IPS-NIHi11 (cell line): ENCODE data around the gene TMEM215.
"Not testable (repeated sequence)": the region's sequence is repeated elsewhere in the genome, so short reads cannot be mapped to it uniquely, and the experiment has no call there.

Experiments used
- DNase-seq: peaks from one replicate; pipeline ENCODE4 v3.0.0; 2012; ENCODE audit warnings: mixed read lengths, low spot score

Gene TMEM215, protein sequence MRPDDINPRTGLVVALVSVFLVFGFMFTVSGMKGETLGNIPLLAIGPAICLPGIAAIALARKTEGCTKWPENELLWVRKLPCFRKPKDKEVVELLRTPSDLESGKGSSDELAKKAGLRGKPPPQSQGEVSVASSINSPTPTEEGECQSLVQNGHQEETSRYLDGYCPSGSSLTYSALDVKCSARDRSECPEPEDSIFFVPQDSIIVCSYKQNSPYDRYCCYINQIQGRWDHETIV

DNA sequence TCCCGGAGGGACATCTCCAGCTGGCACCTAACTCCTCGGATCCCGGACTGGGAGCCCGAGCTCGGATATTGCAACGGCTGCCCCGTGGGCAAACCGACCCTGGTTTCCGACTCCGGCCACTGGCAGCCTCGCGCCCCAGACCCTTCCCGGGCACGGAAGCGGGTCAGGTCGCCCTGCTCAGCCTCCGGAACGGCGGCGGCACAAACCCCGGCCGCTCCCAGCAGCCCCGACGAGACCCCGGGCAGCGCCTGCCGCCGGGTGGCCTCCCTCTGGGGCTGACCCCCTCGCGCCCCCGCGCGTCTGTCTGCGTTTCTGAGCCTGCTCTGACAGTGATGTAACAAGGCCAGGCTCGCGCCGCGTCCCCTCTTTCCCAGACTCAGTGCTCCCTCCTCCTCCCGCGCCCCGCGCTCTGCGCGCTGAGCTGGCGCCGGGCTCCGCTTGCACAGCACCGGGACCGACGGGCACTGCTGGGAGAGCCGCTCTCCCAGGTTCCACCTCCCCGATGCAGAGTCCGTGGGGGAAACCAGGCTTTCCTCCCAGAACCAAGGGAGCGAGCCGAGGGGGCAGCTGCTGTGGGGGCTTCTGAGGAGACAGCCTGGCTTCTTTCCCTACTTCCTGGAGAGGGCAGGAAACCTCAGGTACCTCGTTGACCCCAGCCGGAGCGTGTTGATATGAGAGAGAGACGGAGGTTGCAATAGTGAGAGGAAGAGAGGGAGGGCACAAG lies at the start of gene TMEM215:
TMEM215 (plus strand) TSS at position 373 of the 724 bp plus-strand sequence. CDS start 644 bp downstream, outside the sequence.
- DNase-seq = peak; percentile 81

GRCh38 chr9:32735476-32735875 lies 47.9 kb upstream of the TMEM215 start:
- DNase-seq = no peak

DNA sequence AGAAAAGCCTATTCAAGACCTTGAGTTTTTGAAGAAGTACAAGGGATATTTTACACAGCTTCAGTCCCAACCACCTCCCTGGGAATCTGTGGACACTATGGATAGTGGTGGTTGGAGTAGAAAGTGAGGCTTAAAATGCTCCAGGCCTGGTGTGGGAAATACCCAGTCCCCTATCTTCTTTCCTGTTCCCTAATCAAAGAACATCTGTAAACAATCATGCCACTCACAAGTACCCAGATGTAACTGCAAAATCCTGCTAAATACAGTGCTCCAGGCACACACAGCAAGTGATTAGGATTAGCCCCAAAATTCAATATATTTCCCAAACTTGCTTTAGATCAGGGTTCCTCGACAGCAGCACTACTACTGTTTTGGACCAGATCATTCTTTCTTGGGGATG lies 46.0 kb upstream of the TMEM215 start:
- DNase-seq = no peak

GRCh38 chr9:32738501-32739172 lies 44.7 kb upstream of the TMEM215 start:
- no peak for DNase-seq

- no peak for DNase-seq
Observed at GRCh38 chr9:32741706-32742105, 41.6 kb upstream of the TMEM215 start.

GRCh38 chr9:32742296-32742695 lies 41.0 kb upstream of the TMEM215 start:
- DNase-seq = no peak

GRCh38 chr9:32748013-32748412 lies 35.3 kb upstream of the TMEM215 start:
- no peak for DNase-seq

DNA sequence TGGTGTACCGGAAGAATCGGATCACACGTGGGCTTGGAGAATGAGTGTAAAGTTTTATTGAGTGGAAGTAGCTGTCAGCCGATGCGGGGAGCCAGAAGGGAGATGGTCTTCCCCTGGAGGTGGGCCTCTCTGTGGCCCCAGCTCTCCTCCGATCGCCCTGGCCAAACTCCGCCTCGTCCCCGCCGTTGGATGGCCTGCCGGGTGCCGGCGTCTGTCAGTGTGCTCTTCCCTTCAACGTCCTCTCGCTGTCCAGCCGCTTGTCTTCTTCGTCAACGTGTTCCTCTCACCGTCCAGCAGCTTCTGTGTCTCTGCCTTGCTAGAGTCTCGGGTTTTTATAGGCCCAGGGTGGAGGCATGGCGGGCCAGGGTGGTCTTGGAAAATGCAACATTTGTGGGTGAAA lies 27.6 kb upstream of the TMEM215 start:
- DNase-seq = no peak

DNA sequence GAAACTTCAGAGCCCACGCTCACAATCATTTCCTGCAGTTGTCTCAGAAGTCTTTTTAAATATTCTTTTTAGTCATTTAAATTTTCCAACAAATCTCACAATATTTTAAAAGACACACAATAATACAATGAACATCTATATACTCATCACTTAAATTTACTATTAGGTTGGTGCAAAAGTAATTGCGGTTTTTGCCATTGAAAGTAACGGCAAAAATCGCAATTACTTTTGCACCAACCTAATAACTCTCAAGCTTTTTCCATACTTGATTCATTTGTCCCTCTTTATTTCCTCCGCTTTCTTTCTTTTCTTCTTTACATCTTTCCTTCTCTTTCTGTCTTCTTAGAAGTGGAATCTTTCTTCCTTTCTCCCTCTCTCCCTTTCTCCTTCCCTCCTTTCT lies 19.2 kb upstream of the TMEM215 start:
- no peak for DNase-seq

DNA sequence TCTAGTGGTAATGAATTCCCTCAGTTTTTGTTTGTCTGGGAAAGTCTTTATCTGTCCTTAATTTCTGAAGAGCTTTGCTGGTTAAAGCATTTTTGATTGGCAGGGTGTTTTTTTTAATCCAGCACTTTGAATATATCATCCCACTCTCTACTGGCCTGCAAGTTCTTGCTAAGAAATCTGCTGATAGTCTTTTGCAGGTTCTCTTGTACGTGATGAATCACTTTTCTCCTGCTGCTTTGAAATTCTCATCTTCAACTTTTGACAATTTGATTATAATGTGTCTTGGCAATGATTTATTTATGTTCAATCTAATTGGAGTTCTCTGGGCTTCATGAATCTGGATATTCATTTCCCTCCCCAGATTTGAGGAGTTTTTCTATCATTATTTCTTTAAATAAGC lies 8.1 kb upstream of the TMEM215 start:
- no peak for DNase-seq

DNA sequence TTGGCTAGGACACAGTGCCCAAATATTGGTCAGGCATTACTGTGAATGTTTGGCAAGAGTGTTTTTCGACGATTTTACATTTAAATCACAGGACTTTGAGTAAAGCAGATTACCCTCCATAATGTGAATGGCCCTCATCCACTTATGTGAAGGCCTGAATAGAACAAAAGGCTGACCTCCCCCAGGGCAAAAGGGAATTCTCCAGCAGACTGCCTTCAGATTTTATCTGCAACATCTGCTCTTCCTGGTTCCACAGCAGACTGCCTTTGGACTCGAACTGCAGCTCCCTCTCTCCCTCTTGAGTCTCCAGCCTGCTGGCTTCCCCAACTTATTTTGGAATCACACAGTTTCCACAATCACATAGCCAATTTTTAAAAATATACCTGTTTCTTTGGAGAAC lies 7.1 kb upstream of the TMEM215 start:
- DNase-seq = no peak

GRCh38 chr9:32782476-32783167 lies 718 bp upstream of the TMEM215 start:
- DNase-seq = peak; percentile 64

DNA sequence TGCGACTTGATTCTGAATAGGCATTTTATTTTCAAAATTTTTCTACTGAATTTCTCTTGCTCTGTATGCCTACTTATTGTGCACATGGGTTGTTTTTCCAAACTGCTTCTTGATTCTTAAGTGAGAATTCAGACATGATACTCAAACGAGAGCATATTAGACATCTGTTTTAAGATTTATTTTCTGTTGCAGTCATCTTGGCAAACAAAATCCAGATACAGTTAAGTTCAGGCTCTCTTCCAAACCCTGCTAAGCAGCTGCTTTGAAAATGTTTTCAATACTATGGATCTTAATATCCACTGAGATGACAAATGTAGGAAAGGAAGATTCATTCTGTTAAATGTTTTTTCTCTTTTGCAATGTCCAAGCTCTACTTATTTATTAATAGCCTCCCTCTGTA lies 4.5 kb downstream of the TMEM215 start:
- DNase-seq = no peak

- DNase-seq = not testable (repeated sequence)
Observed at GRCh38 chr9:32796015-32796414, 12.7 kb downstream of the TMEM215 start.

DNA sequence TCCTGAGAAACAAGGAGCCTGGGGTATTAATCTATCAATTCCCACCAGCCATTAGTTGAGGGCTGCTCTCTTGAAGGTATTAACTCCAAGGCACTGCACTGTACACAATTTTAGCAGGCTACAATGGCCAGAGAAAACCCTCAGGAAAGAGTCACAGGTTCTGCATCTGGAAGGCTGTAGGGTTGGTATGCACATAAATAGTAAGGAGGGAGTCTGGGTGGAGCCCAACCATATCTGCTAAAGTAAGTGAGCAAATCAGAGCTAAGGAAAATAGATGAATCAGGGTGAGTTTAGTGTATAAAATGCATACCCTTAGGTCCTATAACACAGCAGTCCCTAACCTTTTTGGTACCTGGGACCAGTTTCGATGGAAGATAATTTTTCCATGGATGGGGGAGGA lies 18.2 kb downstream of the TMEM215 start:
- no peak for DNase-seq

- DNase-seq = no peak
Observed at GRCh38 chr9:32807217-32807616, 23.9 kb downstream of the TMEM215 start.

DNA sequence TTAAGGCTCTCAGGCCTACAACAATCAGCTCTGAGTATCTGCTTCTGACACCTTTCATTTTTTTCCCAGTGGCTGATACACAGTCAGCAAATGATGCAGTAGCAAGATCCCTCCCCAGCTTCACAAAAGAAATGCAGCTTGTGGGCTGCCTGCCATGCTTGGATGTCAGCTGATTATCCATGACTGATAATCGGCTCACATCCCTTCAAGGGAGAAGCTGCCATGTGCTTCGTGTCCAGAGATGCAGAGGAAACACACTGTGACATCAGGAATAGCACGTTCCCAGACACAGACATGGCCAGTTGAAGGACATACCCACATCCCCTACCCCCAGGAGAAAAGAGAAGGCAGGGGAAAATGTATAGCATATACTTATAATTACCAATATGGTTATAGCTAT lies 27.9 kb downstream of the TMEM215 start:
- DNase-seq = no peak

DNA sequence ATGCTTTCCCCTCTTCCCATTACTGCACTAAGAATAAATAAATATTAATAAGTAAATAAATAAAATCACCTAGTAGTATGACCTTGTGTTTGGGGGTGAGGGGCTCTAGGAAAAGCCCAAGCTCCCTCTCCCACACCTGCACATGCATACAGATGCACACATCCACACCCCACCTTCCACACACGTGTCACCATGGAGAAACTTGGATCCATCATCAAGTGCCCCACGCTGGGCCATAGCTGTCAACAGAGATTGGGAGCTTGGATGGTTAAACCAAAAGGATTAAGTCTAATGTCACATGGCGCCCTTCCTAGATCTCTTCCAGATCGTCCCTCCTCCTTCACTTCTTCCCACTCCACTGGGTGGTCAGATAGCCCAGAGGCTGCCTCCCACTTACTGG lies 37.0 kb downstream of the TMEM215 start:
- DNase-seq = no peak

DNA sequence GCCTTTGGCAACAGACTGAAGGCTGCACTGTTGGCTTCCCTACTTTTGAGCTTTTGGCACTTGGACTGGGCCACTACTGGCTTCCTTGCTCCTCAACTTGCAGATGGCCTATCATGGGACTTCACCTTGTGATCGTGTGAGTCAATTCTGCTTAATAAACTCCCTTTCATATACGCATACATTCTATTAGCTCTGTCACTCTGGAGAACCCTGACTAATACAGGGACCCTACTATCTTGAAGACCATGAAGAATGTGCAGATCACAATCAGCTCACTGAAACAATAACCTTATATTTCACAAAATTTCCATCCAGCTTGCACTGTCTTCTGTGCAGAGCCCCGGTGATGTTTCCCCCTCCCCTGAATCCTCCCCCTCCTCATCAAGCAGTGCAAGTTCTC lies 39.8 kb downstream of the TMEM215 start:
- DNase-seq = no peak

DNA sequence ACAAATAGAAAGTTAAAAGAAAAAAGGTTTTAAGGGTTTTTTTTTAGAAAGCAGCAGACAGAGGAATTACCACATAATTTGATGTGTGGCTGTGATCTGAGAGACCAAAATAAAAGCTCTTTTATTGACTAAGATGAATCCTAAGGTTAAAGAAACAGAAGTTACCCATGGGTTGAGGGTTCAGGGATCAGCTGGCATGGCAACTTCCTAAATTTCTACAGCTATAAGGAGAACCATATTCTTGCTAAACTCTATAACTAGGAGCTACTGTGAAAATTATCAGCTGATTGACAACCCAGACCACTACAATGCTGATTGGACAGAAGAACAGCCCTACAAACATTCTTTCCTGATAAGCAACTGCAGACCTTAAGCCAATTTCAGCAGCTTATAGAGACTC lies 40.2 kb downstream of the TMEM215 start:
- no peak for DNase-seq

- no peak for DNase-seq
Observed at GRCh38 chr9:32825203-32825602, 41.9 kb downstream of the TMEM215 start.

DNA sequence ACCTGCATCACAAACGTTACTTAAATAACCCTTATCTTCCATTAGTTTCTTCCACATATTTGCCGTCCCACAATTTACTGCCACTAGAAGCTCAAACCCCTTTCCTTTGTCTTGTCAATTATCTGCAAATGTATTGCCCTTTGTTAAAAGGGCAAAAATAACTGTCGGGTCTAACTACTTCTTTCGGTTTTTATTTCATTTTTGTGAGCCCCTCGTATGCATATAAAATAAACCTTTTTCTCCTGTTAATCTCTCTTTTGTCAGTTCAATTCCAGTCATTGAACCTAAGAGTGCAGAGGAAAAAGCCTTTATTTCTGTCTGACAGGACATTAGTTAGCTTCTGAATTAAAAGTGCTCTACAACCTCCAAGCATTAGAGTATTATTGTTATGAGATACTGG lies 45.5 kb downstream of the TMEM215 start:
- no peak for DNase-seq

- DNase-seq = no peak
Observed at GRCh38 chr9:32832346-32832745, 49.0 kb downstream of the TMEM215 start.
